GM21367 (cell line): ENCODE results near the gene NTNG2.
"Not testable (repeated sequence)": the region's sequence is repeated elsewhere in the genome, so short reads cannot be mapped to it uniquely, and the experiment has no call there.

ENCODE experiments used
- ATAC-seq: cut with Tn5 transposase; IDR thresholded peaks from one replicate; pipeline ENCODE4 v1.9.1; 2021; ENCODE audit not compliant: unreplicated experiment

Gene NTNG2

GRCh38 chr9:132249123-132249522 lies 87.3 kb downstream of the NTNG2 start:
- no peak for ATAC-seq

DNA sequence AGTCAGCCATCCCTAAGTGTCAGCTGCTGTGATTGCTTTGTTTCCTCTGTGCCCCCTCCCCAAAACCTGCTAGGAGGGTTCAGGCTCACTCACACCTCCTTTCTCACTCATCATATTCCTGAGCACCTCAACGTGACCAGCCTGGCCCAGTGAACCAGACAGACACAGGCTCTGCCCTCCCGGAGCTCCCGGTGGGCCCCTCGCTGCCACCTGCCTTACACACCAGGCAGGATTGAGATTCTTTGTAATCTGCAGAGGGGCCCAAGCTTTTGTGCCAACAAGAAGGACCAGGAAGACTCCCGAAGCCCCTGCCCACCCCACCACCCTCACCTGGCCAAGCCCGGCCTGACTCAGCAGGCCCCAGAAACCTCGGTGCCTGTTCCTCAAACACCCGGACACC lies 87.8 kb downstream of the NTNG2 start:
- ATAC-seq, result no peak

DNA sequence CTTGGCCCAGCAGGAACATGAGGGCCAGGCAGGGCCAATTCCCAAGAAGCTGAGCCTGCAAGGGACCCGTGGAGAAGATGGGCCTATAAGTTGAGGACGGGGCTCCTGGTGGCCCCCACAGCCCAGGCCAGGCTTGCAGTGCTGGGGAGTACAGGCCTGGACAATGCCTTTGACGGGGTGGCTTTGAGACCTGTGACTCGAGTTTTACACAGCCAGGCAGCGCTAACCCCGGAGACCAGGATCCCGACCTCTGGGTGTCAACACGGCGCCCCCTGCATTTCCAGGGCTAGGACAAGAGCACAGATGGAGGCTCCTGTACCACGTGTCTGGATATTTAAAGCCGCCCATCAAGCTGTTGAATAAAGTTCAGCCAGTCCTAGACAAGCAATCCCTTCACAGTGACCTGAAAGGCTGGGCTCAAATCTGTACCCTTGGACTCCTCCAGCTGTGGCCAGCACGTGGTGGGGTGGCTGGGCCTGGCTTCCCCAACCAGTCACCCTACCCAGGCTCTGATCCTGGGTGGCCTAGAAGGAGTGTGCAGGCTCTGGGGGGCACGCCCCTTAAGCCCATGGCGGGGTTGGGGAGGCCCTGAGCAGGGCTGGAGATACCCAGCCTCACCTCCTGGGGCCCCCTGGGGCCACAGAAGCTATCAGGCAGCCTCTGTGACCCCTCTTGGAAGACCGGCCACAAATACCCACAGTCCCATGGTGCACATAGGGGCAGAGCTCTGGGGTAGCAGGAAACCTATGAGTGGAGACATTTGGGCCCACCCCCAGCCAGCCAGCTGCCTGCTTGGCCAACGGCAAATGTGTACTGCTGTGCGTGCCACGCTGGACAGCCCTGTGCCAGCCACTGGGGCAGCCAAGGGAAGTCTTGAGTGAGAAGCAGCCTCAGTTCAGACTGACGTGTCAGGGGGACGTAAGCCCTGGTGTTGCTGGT lies 88.7 kb downstream of the NTNG2 start:
- ATAC-seq, result no peak

DNA sequence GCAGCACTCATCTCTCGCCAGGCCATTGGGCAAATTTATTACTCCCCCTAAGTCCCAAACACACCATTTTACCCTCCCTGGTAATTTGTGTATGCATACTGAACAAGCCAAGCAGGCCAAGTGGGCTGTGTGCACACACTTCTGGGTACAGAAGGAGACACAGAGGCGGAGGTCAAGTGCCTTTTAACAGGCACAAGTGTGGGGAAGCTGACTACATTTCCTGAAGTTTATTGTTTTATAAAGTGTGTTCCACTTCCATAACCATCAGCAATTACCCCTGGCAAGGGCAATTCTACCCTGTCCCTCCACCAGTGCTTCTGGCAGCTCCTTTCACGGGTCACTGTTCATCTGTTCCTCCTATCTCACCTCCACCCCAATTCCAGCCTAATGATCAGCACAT lies 99.0 kb downstream of the NTNG2 start:
- no peak for ATAC-seq

DNA sequence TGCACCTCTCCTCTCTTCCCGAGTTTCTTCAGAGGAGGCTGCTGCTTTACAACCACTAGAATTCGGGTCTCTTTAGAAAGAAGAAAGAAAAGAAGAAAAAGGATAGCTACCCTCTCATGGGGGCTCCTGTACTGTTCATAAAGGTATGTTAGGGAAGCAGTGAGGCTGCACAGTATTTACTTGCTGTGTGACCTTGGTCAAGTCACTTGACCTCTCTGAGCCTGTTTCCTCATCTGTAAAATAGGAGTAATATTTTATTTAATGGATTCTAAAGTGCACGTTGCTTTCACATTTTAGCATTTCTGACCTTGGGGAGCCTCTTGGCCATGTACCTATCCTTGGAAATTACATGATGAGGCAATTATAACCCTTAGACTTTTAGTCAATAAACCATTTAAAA lies 104.2 kb downstream of the NTNG2 start:
- no peak for ATAC-seq

DNA sequence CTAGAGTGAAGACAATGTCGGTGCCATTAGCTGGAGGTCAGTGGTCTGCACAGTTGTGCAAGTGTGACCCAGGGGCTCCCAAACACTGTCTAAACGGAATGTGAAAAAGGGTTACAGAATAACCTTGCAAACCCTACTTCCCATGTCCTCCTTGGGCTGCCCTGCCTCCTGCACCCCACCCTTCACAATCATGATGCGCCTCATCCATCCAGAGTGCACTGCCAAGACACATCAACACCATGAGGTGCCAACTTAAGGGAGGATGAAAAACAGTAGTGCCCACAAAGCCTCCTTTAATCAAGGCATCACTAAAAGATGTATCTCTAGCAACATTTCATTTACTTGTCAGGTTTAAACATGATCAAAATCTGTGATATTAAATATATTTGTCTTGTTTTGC lies 105.8 kb downstream of the NTNG2 start:
- no peak for ATAC-seq

- ATAC-seq, result no peak
These were observed 107.0 kb downstream of the NTNG2 start for GRCh38 chr9:132268725-132269352.

- not testable (repeated sequence) for ATAC-seq
These were observed 108.1 kb downstream of the NTNG2 start for GRCh38 chr9:132269704-132270516.

- no peak for ATAC-seq
These were observed 113.0 kb downstream of the NTNG2 start for GRCh38 chr9:132274861-132275260.

- no peak for ATAC-seq
These were observed 121.3 kb downstream of the NTNG2 start for GRCh38 chr9:132283165-132283564.

- ATAC-seq, result no peak
These were observed 122.0 kb downstream of the NTNG2 start for GRCh38 chr9:132283863-132284262.

DNA sequence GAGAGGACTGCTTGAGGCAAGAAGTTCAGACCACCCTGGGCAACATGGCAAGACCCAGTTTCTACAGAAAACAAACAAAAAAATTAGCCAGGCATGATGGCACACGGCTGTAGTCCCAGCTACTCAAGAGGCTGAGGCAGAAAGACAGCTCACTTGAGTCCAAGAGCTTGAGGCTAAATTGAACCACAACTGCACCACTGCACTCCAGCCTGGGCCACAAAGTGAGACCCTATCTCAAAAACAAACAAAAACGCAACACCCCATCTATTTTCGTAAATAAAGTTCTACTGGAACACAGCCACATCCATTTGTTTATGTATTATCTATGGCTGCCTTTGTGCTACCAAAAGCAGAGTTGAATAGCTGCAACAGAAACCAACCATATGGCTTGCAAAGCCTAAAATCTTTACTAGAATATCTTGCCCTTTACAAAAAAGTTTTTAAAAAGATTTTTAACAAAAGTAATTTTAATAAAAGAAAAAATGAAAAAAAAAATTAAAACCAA lies 125.5 kb downstream of the NTNG2 start:
- ATAC-seq, result no peak

DNA sequence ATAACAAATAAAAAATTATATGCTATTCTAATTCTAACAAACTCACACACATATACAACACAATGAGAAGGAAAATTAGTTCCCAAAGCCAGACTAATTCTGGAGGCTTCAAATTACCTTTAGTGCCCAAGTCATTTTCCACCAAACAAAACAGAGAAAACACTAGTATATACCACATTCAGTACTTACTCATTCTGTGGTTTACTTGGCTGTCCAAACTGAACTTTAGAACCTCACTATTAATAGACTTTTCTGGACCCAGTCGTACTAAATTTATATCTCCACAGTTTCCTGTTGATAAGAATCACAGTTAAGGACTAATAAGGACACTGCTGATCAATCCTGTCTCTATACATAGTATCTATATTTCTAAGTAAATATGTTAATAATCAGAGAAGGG lies 126.5 kb downstream of the NTNG2 start:
- ATAC-seq, result no peak

DNA sequence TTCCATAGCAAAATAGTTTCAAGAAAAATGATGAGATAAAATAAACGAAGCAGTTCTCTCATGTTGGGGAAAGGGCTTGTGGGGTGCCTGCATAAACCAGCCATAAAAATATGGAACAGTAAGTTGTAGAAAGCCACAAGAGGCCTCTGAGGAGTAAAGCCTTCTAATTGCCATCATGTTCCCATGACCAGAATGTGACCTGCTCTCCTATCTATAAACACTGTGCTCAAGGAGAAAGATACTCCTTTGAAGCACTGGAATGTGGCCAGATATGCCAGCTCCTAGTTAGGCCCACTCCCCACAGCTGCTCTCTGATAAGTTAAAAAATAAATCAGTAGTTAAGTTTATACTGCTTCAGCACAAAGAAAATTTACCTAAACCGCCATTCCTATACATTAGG lies 127.1 kb downstream of the NTNG2 start:
- no peak for ATAC-seq

GRCh38 chr9:132293145-132293721 lies 131.4 kb downstream of the NTNG2 start:
- no peak for ATAC-seq
